ENCODE measurements around the gene SMIM44.
"Not testable (repeated sequence)": the region's sequence is repeated elsewhere in the genome, so short reads cannot be mapped to it uniquely, and the experiment has no call there.

The SMIM44 gene

DNA sequence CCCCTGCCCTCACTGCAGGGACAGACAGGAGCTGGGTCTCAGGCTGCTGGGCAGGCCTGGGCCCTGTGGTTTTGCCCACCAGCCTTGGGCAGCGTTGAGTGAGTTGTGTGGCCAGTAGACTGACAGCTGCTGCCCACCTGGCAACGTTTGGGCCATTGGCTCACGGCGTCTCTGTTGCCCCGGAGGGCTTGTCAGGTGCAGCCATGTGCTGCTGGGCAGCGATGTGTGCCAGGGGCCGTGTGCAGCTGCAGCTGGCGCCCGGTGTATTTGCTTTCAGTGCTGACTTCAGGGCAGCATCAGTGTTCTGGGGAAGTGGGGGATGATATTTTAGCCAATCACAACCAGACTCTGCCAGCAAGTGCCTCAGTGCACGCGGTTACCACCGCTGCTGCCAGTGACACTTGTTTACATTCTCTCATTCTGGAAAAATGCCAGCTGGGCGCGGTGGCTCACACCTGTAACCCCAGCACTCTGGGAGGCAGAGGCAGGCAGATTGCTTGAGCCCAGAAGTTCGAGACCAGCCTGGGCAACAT lies 33.5 kb upstream of the SMIM44 start:
- no peak for DNase-seq

- no peak for DNase-seq
These were observed 32.7 kb upstream of the SMIM44 start for GRCh38 chr19:3515891-3516422.

GRCh38 chr19:3514930-3515329 lies 31.7 kb upstream of the SMIM44 start:
- DNase-seq: no peak

DNA sequence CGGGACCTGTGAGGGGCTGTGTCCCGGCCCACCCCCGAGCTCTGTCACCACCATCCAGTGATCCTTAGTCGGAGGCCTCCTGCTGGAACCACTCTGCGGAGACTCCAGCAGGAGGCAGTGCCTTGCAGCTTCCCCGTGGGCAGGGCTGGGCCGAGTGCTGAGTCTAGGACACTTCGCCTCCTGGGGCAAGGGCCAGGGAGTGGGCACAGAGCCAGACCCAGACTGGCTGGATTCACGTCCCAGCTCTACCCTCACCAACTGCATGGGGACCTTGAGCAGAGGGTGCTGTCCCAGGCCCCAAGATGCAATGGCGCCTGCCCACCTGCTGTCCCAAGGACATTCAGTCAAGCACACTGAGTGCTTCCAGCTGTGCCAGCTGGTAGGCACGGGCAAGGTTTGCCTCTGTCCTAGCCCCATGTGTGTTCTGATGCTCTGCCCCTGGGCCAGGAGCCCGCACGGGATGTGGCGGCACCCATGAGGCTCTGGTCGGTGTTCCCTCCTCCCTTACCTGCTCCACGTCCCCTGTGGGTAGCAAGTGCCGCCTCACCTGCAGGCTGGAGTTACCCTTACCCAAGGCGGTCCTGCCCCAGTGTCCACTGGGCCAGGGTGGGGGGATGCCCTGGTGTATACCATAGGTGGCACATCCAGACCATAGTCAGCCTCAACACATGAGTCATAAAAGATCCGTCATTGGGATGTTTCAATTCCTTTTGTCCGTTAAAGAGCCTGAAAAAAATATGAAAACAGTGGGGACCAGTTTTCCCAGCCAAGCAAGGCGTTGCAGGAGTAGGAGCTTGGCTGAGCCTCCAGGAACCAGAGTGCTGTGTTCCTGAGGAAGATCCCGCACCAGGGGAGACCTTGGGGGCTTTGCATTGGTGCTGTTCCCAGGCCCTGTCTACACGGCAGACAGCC lies 30.2 kb upstream of the SMIM44 start:
- no peak for DNase-seq

DNA sequence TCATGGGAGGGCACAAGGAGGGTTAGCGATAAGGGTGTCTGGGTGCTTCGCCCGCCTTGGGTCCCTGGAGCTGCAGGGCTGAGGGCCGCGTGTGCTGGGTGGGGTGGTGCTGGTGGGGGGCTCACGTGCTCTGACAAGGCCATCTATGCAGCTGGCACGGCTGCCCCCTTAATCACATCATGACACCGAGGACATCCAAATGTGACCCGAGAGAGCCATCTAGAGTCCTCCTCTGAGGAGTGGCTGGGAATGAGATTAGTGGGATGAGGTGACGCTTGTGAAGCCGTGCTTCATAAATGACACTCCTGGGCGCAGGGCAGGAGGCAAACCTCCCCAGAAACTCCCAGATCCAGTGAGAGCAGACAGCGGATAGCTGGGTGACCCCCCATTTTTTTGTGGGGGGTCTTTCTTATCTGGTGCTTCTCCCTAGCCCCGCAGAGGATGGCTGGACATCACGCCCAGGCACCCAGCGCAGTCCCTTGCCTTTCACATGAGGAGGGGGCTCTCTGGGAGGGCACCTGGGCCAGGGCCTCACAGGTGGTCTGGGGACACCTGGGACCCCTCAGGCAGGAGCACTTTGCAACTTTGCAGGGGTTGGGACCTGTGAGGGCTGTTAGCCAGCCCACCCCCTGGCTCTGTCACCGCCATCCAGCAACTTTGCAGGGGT lies 29.5 kb upstream of the SMIM44 start:
- DNase-seq: no peak

DNA sequence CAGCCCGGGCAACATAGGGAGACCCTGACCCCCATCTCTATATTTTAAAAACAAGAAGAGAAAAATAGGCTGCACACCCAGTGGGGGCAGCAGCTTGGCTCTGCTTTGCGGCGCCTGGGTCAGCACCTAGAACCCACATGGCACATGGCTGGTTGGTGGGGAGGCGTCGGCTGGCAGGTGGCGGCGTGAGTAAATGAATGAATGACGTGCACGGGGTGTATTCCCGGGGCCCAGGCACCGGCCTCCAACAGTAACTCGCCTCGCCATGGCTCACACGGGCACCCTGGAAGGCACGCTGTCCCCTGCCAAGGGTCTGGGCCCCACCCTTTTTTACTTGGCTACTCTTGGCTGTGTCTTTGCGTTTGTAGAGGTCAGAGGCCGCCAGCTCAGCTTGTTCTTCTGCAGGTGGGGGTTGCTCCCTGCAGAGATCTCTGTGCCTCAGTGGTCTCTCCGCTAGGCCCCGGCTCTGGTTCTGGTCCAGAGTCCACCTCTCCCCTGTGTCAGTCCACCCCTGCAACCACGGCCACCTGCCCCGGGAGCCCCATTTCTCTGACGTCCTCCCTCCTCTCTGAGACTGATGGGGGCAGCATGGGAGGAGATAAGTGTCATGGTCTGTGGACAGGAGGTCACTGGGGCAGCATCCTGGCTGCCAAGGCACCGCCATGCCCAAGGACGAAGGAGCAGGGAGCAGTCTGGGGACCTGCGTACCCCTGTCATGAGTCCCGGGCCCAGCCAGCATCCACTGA lies 28.4 kb upstream of the SMIM44 start:
- no peak for DNase-seq

- no peak for DNase-seq
These were observed 27.5 kb upstream of the SMIM44 start for GRCh38 chr19:3510727-3511126.

DNA sequence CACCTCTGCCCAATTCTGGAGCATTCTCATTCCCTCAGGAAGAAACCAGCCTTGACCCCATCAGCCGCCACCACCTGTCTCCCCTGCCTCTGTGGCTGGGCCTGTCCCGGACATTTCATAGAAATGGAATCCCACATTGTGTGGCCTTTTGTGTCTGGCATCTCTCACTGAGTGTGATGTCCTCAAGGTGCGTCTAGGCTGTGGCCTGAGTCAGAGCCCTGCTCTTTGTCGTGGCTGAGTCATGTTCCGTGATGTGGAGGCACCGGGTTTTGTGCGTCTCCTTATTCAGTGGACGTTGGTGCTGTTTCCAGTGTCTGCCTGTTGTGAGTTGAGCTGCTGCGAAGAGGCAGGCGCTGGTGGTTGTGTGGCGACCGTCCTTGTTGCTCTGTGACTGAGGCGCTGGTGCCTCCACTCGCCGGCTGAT lies 26.3 kb upstream of the SMIM44 start:
- no peak for DNase-seq

- DNase-seq: no peak
These were observed 25.7 kb upstream of the SMIM44 start for GRCh38 chr19:3508771-3509535.

DNA sequence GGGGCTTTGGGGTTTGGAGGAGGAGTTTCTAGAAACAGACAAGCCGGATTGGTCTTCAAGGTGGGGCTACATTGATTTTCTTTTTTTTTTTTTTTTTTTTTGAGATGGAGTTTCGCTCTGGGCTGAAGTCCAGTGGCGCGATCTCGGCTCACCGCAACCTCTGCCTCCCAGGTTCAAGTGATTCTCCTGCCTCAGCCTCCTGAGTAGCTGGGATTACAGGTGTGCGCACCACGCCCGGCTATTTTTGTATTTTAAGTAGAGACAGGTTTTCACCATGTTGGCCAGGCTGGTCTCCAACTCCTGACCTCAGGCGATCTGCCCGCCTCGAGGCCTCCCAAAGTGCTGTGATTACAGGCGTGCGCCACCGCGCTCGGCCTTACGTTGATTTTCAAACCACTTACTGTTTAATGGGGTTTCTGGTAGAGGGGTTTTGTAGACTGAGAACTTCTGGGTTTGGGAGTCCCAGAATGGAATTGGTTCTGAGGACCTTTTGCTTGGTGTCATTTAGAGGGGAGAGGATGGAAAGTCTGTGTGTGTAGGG lies 24.9 kb upstream of the SMIM44 start:
- DNase-seq: not testable (repeated sequence)

- DNase-seq: no peak
These were observed 24.3 kb upstream of the SMIM44 start for GRCh38 chr19:3507371-3508120.

DNA sequence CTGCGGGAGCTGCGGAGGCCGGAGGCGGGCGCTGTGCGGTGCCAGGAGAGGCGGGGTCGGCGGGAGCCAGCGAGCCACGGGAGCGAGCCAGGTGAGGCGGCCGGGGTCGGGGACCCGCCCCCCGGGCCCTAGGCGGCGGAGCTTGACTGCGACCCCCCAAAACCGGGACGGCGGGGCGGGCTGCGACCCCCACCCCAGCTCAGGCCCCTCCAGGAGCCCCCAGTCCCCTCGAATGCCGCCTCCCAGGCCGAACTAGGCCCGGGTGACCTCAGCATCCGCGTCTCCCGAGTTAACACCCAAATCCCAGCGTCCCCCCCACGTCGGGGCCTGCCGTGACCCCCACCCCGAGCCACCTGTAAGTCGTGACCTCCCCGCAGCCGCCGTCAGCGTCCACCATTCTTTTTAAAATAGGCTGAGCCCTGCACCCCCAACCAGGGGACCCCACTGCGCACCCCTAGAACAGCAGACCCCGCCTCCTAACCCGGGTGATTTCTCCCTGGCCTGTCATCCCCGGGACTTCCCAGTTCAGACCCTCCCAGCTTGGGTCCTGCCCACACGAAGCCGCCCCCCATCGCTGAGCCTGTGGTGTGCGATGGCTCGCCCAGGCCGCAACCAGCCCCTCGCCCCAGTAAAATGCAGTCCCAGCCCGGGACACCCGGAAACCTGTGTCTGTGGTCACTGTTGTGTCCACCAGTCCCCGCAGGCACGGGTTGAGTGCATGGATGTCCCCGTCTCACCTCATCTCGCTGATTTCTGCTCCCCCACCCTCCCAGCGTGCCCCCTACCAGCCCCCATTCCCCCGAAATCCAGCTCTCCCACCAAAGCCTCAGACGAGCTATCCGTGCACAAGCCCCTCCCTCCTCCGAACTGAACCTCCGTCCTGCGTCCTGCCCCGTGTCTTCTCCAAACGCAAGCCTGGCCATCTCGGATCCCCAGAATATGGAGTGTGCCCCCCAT lies 23.4 kb upstream of the SMIM44 start:
- no peak for DNase-seq

- DNase-seq: peak; percentile 84
These were observed 22.6 kb upstream of the SMIM44 start, which contains the start of gene FZR1 for GRCh38 chr19:3505598-3506383. FZR1 (plus strand) TSS chr19:3506311; CDS start chr19:3522990, 16,679 bp downstream.

DNA sequence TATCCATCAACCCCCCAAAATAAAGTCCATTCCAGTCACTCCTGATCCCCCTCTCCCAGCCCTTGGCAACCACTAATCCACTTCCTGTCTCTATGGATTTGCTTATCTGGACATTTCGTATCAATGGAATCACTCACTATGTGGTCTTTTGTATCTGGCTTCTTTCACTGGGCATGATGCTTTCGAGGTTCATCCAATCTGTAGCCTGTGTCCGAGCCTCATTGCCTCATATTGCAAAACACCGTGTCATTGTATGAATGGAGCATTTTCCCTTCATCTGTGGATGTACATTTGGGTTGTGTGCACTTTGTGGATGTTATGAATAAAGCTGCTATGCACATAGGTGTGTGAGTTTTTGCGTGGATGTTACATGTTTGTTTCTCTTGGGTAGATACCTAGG lies 21.5 kb upstream of the SMIM44 start:
- DNase-seq: no peak

DNA sequence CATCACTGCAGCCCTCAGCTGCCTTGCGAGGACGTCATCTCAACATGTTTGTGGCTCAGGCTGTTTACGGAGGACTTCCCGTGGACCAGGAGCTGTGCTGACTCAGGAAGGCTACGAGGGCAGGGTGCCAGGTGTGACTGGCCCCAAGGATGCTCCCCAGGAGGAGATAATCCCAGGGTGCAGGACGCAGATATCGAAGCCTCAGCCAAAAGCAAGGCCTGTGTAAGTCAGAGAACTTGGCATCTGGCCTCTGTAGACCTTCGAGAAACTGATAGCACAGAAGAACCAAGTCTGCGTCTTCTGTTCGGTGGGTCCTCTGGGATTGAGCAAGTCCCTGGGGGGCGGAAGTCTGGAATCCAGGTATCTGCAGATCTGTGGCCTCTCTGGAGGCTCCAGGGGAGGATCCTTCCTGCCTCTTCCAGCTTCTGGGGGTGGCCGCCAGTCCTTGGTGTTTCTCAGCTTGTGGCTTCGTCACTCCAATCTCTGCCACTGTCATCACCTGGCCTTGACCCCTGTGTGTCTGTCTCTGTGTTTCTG lies 19.9 kb upstream of the SMIM44 start:
- DNase-seq: no peak

DNA sequence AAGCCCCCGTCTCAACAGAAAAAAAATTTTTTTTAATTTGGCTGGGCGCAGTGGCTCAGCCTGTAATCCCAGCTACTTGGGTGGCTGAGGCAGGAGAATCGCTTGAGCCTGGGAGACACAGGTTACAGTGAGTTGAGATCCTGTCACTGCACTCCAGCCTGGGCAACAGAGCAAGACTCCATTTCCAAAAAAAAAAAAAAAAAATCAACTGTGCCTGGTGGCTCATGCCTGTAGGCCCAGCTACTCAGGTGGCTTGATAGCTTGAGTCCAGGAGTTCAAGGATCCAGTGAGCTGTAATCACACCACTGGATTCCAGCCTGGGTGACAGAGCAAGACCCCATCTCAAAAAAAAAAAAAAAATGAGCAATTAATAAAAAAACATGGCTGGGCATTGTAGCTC lies 18.5 kb upstream of the SMIM44 start:
- DNase-seq: no peak

- peak; percentile 92 for DNase-seq
These were observed 17.3 kb upstream of the SMIM44 start, which contains the start of gene DOHH for GRCh38 chr19:3500429-3501101. DOHH (minus strand) TSS chr19:3500674; CDS start chr19:3496814, 3,860 bp downstream.
